ENCODE results near the gene RHPN2.

- TF ChIP-seq POLR2AphosphoS5 (IDR thresholded peaks at IDR 0.05; ENCODE audit: insufficient read depth in 1 of 2, low read depth in 1 of 2) (no peak), CTCF (IDR thresholded peaks at IDR 0.05) (no peak)
Measured at GRCh38 chr19:32977280-32977679, 87.4 kb downstream of the RHPN2 start.

Data from vagina (tissue), 2 donors.